Parietal lobe (tissue), 2 donors: ENCODE data around the gene SPATA24. TPM values are rescaled to one million over a fixed set of nuclear protein-coding genes. Genes with fewer than 3 reads are reported as not detected.

ENCODE experiments used
- small RNA-seq: library from RNA; depleted of rRNA; stranded (forward); fragments of <200 nt; gene quantifications from one replicate; pipeline ENCODE3, GENCODE V24; 2014; ENCODE audit warnings: low replicate concordance
- total RNA-seq: library from RNA; depleted of rRNA; stranded (reverse); fragments of >200 nt; gene quantifications from one replicate; pipeline ENCODE4 v1.2.3, GENCODE V29; 2014

SPATA24 gene, protein sequence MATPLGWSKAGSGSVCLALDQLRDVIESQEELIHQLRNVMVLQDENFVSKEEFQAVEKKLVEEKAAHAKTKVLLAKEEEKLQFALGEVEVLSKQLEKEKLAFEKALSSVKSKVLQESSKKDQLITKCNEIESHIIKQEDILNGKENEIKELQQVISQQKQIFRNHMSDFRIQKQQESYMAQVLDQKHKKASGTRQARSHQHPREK
- 6.6 TPM for total RNA-seq

DNA sequence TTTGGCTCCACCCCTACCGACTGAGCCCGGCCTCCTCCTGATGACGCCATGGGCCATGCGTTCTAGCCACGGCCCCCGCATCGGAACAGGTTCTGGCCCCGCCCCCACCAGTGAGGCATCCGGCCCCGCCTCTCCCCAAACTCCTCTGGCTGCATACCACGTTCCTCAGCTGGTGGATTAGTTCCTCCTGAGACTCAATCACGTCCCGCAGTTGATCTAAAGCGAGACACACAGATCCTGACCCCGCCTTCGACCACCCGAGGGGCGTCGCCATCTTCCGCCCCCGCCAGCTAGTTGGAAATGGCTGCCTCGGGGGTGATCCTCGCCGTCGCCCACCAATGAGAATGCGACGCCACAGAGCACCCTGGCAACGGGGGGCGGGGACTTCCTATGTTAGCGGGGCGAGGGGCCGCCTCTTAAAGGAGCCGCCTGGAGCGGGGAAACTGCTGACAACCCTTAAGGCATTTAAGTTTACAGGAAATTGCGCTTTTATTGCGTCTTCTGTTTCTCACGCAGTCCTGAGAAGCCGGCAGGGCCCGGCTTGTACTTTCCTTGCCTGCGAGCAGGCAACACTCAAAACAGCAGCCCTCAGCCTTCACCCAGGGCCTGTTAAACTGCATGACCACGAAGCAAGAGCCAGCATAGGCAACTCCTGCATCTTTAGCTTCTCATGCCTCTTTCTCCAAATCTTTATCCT, at the start of gene SPATA24:
Gene SPATA24 (minus strand): TSS at position 303 of the 697 bp plus-strand sequence. CDS start 29 bp downstream, at position 274.

DNA sequence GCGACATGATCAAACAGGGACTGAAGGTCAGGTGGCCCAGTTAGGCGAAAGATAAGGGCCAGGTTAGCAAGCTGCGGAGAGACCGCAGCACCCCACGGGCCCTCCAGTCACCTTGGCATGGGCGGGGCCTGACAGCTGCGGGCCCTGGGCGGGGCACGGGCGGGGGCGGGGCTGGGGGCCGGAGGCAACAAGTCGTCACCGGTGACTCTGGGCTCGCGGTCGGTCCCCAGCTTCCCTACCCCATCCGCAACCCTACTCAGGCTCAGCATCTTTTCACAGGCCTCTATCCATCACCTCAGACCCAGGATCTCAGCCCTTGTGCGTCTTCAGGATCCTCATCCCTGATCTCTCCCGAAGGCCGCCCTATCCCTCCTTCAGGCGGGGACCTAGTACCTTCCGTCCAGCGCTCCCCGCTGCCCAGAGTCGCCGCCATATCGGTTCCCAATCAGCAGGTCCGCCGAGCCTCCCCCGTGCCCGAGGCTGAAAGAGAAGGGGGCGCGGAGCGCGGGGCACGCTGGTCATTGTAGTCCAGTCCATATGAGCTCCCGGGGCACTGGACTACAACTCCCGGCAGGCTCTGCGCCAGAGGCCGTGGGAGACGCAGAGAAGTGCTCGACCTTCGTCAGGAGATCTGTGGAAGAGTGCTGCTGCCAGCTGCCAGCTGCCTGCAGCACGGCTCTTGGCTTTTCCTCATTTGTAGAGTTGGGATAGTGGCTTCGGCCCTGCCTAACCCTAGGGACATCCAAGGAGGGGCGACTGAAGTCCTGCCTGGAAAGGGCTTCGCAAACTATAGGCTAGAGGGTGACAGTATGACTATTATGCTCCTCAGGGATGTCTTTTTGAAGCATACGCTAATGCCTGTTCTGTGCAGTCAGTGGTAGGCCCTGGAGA, 35.4 kb upstream of the SPATA24 start, which contains the start of gene DNAJC18:
Gene DNAJC18 (minus strand): TSS at position 513 of the 891 bp plus-strand sequence. CDS start 80 bp downstream, at position 433.

DNA sequence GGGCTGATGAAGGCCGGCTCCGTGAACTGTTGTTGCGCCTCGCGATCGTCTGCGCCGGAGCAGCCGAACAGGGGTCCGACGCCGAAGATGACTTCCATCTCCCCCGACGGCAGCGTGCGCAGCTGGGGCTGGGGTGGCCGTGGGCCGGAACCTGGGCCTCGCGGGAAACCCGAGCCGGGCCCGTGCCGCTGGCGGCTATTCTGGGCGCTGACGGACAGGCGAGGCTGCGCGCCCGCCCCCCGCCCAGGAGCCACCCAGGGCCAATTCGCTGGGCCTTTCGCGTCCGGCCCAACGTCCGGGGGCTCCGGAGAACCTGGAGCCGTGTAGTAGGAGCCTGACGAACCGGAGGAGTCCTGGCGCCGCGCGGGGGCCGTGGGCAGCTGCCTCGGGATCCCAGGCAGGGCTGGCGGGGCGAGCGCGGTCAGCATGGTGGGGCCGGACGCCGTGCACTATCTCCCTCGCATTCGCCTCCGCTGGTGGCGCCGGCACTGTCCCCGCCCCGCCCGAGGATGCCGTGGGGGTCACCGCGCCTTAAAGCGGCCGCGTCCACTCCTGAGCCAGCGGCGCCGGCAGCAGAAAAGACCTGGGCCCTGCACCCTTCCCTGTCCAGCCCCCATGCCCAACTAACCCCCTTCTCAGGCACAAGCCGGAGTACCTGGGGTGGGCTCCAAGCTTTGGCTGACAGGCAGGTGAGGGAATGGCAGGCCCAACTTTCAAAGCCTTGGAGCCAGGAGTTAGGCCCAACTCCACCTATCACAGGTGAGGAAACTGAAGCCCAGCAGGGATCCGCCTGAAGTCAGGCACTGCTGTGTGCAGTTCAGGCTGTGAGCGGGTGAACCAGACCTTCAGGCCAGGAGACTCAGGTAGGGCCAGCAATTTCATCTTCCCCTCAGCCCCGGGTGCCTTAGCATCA, 9.0 kb downstream of the SPATA24 start, which contains the start of gene PROB1:
Gene PROB1 (minus strand): TSS at position 451 of the 913 bp plus-strand sequence. CDS start 23 bp downstream, at position 428.

DNA sequence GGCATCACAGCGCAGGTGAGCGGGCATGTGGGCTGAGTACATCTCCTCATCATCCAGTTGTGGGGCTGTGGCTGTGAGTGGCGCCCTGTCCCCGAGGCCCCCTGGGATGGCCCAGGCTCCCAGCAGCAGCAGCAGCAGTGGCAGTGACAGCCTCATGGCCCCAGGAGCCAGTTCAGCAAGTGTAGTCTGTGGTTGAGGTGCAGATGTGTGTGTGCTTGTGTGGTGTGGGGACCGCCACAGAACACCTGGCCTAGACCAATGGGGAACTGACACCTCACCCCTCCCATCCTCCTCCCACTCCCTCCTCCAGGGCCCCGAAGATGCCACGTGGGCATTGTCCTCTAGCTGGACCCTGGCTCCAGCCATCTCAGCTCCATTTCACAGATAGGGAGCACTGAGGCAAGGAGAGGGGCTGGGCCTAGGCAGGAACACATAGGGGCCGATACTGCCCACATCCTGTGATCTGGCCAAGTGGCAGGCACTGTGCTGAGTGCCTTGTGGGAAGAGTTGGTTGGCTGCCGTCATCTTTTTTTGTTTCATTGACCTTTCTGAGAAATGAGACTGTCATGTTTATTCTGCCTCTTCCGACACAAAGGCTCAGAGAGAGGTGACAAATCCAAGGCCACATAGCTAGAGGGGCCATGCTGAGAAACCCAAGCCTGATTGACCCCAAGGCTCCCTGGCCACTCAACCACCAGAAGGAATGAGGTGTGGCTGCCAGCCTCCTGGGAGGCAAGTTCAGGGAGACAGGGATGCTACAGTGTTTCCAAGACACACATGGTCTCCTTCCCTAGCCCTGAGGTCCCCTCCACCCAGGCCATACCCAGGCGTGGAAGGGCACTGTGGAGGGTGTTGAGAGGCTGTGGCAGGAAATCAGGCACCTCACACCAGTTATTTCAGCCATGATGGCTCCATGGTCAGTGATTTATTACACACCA, 13.9 kb downstream of the SPATA24 start, which contains the start of gene MZB1:
Gene MZB1 (minus strand): TSS at position 213 of the 938 bp plus-strand sequence. CDS start 57 bp downstream, at position 156.

DNA sequence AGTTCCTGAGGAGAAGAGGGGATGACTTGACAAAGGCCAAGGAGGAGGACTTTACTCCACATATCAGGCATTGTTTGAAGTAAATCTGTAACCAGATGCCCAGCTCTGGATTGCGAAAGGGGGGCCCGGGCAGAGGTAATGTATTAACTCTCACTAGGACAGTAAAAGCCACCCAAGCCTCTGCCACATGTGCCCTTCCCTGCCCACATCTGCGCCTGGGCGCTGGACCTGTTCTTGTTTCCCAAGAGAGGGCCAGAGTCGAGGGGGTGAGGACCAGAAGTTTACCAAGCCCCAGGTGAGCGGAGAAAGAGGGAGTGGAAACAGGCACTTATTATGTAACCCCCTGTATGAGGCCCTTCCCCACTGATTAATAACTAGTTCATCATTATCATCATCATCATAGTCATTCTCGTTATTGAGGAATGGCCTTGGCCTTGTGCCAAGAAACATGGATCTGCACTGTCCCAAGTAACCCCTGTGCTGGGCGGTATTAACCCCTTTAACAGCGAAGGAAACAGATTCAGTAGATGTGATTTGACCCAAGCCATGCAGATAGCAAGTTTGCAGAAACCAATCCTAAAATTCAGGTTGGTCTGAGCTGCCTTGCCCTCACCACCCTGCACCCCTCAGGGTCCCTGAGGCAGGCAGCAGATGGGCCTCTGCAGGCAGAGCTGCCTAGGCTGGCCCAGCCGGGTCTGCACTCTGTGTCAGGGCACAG, 20.5 kb downstream of the SPATA24 start, which contains the start of gene SLC23A1:
Gene SLC23A1 (minus strand): TSS at position 23 of the 718 bp plus-strand sequence. CDS start 44 bp downstream, outside the sequence.

Small RNA genes lying within 50 kb of the gene (small RNA-seq; reads per million reads assigned to genes)
- gene RNU5B-4P = 3.3 reads per million, percentile 85 among the genes with 10 or more reads in this experiment

Other genes starting within 250 kb of the SPATA24 start
- 22.8 TPM for gene SIL1, start 205.7 kb downstream of the SPATA24 start, total RNA-seq
- gene MATR3, start 110.3 kb downstream of the SPATA24 start, total RNA-seq = 743 TPM
- 98.0 TPM for gene PAIP2, start 62.2 kb downstream of the SPATA24 start, total RNA-seq
- gene SLC23A1, start 20.8 kb downstream of the SPATA24 start, total RNA-seq = not detected
- gene MZB1, start 14.2 kb downstream of the SPATA24 start, total RNA-seq = not detected
- 0.94 TPM for gene PROB1, start 9.0 kb downstream of the SPATA24 start, total RNA-seq
- gene DNAJC18, start 35.4 kb upstream of the SPATA24 start, total RNA-seq = 44.1 TPM
- 4.7 TPM for gene ECSCR, start 58.7 kb upstream of the SPATA24 start, total RNA-seq
- gene SMIM33, start 66.9 kb upstream of the SPATA24 start, total RNA-seq = not detected
- 2.8 TPM for gene STING1, start 78.7 kb upstream of the SPATA24 start, total RNA-seq
- 121 TPM for gene UBE2D2, start 157.2 kb upstream of the SPATA24 start, total RNA-seq
- 41.0 TPM for gene CXXC5, start 244.3 kb upstream of the SPATA24 start, total RNA-seq